ENCODE measurements around the gene DRGX. TPM values are rescaled to one million over a fixed set of nuclear protein-coding genes. Genes with fewer than 3 reads are reported as not detected.

DRGX gene
- total RNA-seq (ENCODE audit: low replicate concordance) = not detected in 2 replicates

DNA sequence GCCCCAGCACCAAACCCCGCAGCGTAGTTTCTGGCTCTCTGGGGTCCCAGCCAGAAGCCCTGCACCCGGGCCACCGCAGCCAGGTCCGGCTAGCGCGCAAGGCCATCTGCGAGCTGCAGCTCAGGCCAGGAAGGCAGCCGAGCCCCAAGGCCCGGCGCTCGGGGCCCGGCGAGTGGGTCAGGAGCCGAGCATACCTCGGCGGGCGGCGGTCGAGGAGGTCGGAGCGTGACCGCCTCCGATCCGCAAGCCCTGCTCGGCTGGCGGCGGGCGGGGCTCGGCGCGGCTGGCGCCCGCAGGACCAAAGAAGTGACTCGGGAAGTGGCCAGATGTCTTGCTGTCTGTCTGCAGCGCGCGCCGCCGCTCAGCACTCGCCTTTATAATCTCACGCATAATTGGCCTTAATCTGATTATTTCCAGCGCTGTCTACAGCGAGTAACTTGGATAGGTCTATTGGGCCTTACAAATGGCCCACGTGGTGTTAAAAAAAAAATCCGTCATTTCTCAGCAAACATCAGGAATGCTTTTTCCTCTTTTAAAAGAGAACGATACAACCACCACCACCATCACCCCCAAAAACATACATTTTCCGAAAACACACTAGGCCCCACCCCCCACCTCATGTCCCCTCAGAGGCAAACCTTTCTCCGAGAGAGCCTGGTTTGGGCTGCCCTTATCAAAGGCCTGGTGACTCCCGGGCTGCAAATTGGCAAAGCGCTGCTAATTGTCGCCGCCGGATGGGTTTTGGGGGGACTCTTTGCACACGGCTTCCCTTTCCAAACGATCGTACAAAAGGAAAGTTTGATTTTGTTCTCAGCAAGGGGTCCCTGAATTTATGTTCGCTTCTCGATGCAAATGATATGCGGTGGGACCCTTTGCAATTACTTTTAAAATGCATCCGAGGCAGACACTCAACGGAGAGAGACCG, at the start of gene DRGX:
DRGX (minus strand) TSS at position 349 of the 925 bp plus-strand sequence. CDS start 649 bp downstream, outside the sequence.

Other genes with a start within 250 kb of the DRGX start
- gene TMEM273, start 207.7 kb downstream of the DRGX start, total RNA-seq (ENCODE audit: low replicate concordance) = 0.47 TPM in 1 of 2 replicates, not detected in the other
- gene C10orf71, start 96.9 kb downstream of the DRGX start, total RNA-seq (ENCODE audit: low replicate concordance) = not detected in 2 replicates
- 38.5 and 62.4 TPM in 2 replicates for gene ERCC6, start 143.0 kb upstream of the DRGX start, total RNA-seq (ENCODE audit: low replicate concordance)
- under 0.01 TPM in 1 of 2 replicates, not detected in the other for gene SLC18A3, start 214.2 kb upstream of the DRGX start, total RNA-seq (ENCODE audit: low replicate concordance)
- not detected in 2 replicates for gene CHAT, start 217.9 kb upstream of the DRGX start, total RNA-seq (ENCODE audit: low replicate concordance)

Data from smooth muscle cell of the coronary artery (primary cell).